Measurements from ENCODE around the gene B3GNT7.

GRCh38 chr2:231397011-231397927, 1.8 kb downstream of the B3GNT7 start:
- no peak for TF ChIP-seq CTCF (conservative IDR thresholded peaks at IDR 0.05; ENCODE audit: low read length)
- TF ChIP-seq EZH2phosphoT487 (IDR thresholded peaks at IDR 0.05; ENCODE audit: borderline replicate concordance, low read depth, low read length), result no peak
